HG02938 (cell line): ENCODE measurements around the gene PRPF6.
"Not testable (repeated sequence)": the region's sequence is repeated elsewhere in the genome, so short reads cannot be mapped to it uniquely, and the experiment has no call there.

ENCODE experiments used
- ATAC-seq: cut with Tn5 transposase; IDR thresholded peaks from one replicate; pipeline ENCODE4 v1.9.1; 2021; ENCODE audit warnings: mild to moderate bottlenecking, moderate library complexity; ENCODE audit not compliant: unreplicated experiment

The PRPF6 gene

DNA sequence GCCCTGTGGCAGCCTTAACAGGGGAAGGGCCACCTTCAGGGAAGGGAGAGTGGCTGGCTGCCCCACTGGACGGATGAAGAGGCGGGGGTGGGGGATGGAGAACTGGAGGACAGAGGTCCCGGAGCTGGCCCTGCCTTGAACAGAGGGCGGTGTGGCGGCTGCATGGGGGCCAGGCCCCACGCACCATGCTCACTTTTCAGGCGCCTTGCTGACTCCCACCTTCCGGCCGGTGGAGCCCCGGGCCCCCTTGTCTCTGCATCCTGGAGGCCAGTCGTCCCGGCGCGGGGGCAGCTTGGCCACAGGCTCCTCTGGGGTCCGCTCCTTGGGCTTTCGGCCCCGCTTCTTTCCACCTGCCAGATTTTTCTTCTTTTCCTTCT lies 21.2 kb upstream of the PRPF6 start:
- ATAC-seq, result no peak

GRCh38 chr20:63960654-63961621 lies 20.0 kb upstream of the PRPF6 start:
- not testable (repeated sequence) for ATAC-seq

- ATAC-seq, result no peak
Observed at GRCh38 chr20:63961664-63962425, 19.1 kb upstream of the PRPF6 start.

GRCh38 chr20:63962426-63963347 lies 18.2 kb upstream of the PRPF6 start:
- no peak for ATAC-seq

GRCh38 chr20:63963348-63963741 lies 17.6 kb upstream of the PRPF6 start:
- ATAC-seq, result no peak

DNA sequence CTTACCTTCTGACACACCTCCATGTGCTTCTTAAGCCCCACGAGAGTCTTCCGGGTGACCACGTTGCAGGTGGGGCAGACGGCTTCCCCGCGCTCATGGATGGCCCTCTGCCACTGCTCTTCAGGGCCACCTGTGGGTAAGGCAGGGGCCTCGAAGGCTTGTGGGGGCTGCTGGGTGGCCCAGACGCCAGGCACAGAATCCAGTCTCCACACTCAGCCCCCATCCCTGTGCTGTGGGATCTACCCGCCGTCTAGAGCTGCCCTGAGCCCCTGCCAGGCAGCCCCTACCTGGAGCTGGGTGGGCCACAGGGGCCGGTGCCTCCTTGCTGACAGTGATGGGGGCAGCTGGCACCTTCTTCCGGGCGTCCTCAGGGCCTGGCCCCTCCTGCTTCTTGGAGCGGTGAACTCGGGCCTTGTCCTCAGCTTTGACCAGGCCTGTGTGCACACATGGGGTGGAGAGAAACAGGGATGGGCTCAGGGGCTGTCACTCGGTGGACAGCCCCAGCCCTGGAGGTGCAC lies 17.1 kb upstream of the PRPF6 start:
- ATAC-seq, result no peak

DNA sequence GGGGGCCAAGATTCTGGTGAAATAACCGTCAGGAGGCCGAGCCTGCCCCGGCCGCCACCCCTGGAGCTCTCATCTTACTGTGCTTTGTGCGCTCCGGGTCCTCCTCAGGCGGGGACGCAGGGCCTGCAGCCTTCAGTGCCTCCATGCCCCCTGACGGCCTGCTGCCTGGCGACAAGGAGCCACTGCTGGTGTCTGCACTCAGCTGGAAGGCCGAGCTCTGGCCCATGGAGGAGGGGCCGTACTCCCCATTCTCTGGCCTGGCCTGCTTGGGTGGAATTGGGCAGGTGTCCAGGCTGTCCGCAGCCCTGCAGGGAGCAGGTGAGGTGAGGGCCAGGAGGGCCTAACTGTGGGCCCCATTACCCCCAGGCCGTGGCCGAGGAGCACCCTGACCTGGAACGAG lies 16.5 kb upstream of the PRPF6 start:
- no peak for ATAC-seq

DNA sequence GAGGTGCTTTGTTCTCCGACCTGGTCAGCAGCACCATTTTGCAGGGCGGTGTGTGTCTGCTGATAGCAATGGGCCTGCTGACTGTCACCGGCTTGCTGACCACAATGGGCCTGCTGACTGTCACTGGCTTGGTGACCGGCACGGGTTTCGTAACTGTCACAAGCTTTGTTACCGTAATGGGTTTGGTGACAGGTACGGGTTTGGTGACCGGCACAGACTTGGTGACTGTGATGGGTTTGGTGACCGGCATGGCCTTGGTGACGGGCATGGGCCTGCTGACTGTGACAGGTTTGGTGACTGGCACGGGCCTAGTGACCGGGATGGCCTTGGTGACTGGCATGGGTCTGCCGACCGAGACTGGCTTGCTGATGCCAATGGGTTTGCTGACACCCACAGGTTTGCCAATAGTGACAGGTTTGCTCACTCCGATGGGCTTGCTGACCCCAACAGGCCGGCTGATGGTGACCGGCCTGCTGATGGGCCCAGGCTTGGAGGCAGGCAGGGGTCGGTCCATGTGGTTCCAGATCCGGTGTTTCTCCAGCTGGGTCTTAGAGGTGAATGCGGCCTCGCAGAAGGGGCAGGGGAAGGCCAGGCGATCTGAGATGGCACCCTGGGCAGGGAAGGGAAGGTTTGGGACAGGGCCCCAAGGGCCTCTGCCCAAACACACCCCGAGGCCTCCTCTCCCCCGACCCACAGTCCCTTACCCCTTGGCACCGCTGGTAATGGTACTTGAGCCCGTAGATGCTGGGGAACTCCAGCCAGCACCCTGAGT lies 14.6 kb upstream of the PRPF6 start:
- ATAC-seq, result no peak

GRCh38 chr20:63966944-63967322 lies 14.0 kb upstream of the PRPF6 start:
- no peak for ATAC-seq

- no peak for ATAC-seq
Observed at GRCh38 chr20:63967330-63968135, 13.4 kb upstream of the PRPF6 start.

GRCh38 chr20:63968136-63968927 lies 12.6 kb upstream of the PRPF6 start:
- ATAC-seq, result no peak

GRCh38 chr20:63968928-63969760 lies 11.8 kb upstream of the PRPF6 start:
- ATAC-seq, result no peak

DNA sequence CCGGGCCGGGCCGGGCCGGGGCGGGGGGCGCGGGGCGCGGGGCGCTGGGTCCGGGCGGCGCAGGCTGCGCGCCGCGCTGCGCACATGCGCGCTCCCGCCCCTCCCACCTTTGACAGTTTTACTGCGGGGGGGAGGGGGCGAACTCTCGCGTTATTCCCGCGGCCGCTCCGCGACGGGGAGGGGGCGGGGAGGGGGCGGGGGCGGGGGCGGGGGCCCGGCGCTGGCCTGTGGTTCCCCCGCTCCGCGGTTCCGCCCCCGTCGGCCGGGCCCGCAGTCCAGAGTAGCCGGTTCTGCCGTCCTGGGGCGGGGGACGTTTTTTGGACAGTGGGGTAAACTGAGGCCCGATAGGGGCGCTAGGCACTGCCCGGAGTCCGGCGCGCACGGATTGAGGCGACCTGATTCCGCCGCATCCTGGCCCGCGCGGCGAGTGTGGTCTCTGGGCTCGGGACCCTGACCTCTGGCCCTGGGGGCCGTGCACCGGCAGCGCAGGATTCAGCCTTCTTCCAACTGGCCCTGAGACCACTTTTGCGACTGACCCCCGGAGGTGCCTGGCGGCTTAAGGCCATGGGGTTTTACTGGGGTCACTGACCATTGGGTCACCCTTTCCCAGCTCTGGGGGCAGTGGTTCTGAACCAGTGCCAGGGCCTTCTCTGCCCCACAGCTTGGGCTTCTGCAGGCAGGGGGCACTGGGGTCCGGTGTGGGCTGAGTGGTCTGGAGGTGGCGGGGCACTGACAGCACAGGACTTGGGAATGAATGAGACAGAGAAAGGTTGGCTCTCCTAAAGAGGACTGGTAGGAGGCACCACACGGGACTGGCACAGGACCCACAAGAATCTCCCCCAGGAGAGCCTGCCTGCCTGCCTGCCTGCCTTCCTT lies 10.9 kb upstream of the PRPF6 start, which contains the start of gene ZNF512B:
ZNF512B (minus strand) TSS at position 93 of the 876 bp plus-strand sequence. CDS start 1,980 bp downstream, outside the sequence.
- no peak for ATAC-seq

DNA sequence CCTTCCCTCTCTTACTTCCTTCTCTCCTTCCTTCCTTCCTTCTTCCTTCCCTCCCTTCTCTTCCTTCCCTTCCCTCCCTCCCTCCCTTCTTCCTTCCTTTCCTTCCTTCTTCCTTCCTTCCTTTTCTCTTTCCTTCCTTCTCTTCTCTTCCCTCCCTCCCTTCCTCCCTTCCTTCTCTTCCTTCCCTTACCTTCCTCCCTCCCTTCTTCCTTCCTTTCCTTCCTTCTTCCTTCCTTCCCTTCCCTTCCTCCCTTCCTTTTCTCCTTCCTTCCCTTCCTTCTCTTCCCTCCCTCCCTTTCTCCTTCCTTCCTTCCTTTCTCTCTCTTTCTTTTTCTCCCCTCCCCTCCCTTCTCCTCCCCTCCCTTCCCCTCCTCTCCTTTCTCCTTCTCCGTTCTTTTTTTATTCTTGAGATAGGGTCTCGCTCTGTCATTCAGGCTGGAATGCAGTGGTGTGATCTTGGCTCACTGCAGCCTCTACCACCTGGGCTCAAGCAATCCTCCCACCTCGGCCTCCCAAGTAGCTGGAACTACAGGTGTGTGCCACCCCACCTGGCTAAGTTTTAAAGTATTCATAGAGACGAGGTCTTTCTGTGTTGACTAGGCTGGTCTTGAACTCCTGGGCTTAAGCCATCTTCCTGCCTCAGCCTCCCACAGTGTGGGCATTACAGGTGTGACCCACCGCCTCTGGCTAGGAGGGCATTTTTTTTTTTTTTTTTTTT lies 10.1 kb upstream of the PRPF6 start:
- no peak for ATAC-seq

DNA sequence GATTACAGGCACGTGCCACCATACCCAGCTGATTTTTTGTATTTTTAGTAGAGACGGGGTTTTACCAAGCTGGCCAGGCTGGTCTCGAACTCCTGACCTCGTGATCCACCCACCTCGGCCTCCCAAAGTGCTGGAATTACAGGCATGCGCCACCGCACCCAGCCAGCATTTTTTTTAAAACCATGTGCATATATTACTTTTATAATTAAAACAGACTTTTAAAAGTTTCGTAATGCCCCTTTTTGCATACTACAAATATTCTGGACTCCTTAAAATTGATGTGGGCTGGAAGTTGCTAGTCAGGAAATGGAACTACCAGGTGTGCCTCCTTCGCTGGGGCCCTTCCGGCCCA lies 9.0 kb upstream of the PRPF6 start:
- not testable (repeated sequence) for ATAC-seq
